ENCODE measurements around the gene SPTBN1. TPM values are rescaled to one million over a fixed set of nuclear protein-coding genes. Genes with fewer than 3 reads are reported as not detected.

Gene SPTBN1
- total RNA-seq, 1 experiment from 2014 or later = 204 TPM

DNA sequence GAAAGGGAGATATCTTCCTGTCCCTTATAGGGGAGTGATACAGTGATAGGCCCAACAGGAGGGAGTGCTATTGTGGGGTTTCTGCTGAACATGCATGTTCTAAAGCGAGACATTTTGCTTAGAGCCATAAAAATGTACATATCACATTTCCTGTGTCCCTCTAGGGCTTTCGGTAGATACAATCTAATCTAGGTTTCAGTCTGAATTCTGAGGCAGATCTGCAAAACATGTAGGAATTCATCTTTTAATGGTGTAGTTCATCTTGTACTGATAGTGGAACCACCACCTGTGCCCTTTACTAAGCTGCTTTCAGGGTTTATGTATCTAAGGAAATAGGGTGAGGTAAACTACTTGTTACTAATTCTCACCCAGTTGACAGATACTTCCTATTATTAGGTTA, 73.8 kb downstream of the SPTBN1 start:
- ChIA-PET CTCF (no interaction called here), POLR2A (no interaction called here)
- Mint-ChIP-seq H3K36me3 (peaks cover 25% of the 10 kb centered on the region), H3K27ac (no peak overlapping the region), H3K4me3 (no peak overlapping the region), H3K27me3 (ENCODE audit: low read depth) (no peaks in the 10 kb centered on the region), H3K9me3 (no peaks in the 10 kb centered on the region; the same call in 1 of the 2 replicates), H3K4me1 (no peaks in the 10 kb centered on the region; the same call in 1 of the 2 replicates)
- no peak for TF ChIP-seq NFYB (CRISPR knock-in tag; conservative IDR thresholded peaks at IDR 0.05; ENCODE audit: low read depth)
- DNase-seq (ENCODE audit: low spot score) (no peak), ATAC-seq (no peak)

DNA sequence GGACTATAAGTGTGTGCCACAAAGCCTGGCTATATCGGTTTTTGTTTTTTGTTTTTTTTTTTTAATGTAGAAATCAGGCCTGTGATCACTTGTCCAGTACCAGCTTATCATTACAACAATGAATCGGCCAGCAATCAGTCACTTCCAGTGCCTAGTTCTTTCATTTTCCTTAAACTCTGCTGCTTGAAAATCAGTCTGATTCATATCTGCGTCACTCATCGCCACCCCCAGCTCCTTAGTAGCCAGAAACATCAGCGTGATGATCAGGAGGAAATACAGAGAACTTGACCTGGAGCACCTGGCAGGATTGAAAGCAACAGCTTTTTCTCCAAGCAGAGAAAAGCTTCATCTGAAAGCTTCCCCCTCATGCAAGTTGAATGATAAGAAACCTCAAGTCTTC, 75.4 kb downstream of the SPTBN1 start:
- no peak for TF ChIP-seq ZNF219 (CRISPR knock-in tag; IDR thresholded peaks at IDR 0.05; ENCODE audit: borderline replicate concordance)
- no peak for TF ChIP-seq CREM (CRISPR knock-in tag; IDR thresholded peaks at IDR 0.05)
- TF ChIP-seq KAT7 (CRISPR knock-in tag; IDR thresholded peaks at IDR 0.05; ENCODE audit: borderline replicate concordance) = no peak
- no peak for TF ChIP-seq JUN (CRISPR knock-in tag; IDR thresholded peaks at IDR 0.05)
- no peak for TF ChIP-seq ATF1 (CRISPR knock-in tag; IDR thresholded peaks at IDR 0.05)
- no peak for TF ChIP-seq SMAD4 (CRISPR knock-in tag; IDR thresholded peaks at IDR 0.05)
- TF ChIP-seq, protein P1, sequence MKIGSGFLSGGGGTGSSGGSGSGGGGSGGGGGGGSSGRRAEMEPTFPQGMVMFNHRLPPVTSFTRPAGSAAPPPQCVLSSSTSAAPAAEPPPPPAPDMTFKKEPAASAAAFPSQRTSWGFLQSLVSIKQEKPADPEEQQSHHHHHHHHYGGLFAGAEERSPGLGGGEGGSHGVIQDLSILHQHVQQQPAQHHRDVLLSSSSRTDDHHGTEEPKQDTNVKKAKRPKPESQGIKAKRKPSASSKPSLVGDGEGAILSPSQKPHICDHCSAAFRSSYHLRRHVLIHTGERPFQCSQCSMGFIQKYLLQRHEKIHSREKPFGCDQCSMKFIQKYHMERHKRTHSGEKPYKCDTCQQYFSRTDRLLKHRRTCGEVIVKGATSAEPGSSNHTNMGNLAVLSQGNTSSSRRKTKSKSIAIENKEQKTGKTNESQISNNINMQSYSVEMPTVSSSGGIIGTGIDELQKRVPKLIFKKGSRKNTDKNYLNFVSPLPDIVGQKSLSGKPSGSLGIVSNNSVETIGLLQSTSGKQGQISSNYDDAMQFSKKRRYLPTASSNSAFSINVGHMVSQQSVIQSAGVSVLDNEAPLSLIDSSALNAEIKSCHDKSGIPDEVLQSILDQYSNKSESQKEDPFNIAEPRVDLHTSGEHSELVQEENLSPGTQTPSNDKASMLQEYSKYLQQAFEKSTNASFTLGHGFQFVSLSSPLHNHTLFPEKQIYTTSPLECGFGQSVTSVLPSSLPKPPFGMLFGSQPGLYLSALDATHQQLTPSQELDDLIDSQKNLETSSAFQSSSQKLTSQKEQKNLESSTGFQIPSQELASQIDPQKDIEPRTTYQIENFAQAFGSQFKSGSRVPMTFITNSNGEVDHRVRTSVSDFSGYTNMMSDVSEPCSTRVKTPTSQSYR (CRISPR knock-in tag; IDR thresholded peaks at IDR 0.05) = no peak
- TF ChIP-seq ZNF232 (CRISPR knock-in tag; IDR thresholded peaks at IDR 0.05) = no peak
- TF ChIP-seq, protein P2, sequence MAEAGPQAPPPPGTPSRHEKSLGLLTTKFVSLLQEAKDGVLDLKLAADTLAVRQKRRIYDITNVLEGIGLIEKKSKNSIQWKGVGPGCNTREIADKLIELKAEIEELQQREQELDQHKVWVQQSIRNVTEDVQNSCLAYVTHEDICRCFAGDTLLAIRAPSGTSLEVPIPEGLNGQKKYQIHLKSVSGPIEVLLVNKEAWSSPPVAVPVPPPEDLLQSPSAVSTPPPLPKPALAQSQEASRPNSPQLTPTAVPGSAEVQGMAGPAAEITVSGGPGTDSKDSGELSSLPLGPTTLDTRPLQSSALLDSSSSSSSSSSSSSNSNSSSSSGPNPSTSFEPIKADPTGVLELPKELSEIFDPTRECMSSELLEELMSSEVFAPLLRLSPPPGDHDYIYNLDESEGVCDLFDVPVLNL (CRISPR knock-in tag; IDR thresholded peaks at IDR 0.05; ENCODE audit: borderline replicate concordance, low read depth) = no peak
- TF ChIP-seq NFYB (CRISPR knock-in tag; conservative IDR thresholded peaks at IDR 0.05; ENCODE audit: low read depth) = no peak
- TF ChIP-seq ELF4 (CRISPR knock-in tag; IDR thresholded peaks at IDR 0.05; ENCODE audit: low read depth) = no peak
- TF ChIP-seq, protein P3, sequence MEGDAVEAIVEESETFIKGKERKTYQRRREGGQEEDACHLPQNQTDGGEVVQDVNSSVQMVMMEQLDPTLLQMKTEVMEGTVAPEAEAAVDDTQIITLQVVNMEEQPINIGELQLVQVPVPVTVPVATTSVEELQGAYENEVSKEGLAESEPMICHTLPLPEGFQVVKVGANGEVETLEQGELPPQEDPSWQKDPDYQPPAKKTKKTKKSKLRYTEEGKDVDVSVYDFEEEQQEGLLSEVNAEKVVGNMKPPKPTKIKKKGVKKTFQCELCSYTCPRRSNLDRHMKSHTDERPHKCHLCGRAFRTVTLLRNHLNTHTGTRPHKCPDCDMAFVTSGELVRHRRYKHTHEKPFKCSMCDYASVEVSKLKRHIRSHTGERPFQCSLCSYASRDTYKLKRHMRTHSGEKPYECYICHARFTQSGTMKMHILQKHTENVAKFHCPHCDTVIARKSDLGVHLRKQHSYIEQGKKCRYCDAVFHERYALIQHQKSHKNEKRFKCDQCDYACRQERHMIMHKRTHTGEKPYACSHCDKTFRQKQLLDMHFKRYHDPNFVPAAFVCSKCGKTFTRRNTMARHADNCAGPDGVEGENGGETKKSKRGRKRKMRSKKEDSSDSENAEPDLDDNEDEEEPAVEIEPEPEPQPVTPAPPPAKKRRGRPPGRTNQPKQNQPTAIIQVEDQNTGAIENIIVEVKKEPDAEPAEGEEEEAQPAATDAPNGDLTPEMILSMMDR (IDR thresholded peaks at IDR 0.05) = no peak
- TF ChIP-seq GABPB1 (CRISPR knock-in tag; IDR thresholded peaks at IDR 0.05) = no peak
- TF ChIP-seq ZNF138 (CRISPR knock-in tag; conservative IDR thresholded peaks at IDR 0.05) = no peak
- TF ChIP-seq TCF7 (CRISPR knock-in tag; IDR thresholded peaks at IDR 0.05; ENCODE audit: low read depth) = no peak
- no peak for TF ChIP-seq ZNF263 (CRISPR knock-in tag; IDR thresholded peaks at IDR 0.05; ENCODE audit: low read depth)
- TF ChIP-seq, protein P4, sequence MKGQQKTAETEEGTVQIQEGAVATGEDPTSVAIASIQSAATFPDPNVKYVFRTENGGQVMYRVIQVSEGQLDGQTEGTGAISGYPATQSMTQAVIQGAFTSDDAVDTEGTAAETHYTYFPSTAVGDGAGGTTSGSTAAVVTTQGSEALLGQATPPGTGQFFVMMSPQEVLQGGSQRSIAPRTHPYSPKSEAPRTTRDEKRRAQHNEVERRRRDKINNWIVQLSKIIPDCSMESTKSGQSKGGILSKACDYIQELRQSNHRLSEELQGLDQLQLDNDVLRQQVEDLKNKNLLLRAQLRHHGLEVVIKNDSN (CRISPR knock-in tag; IDR thresholded peaks at IDR 0.05) = no peak
- no peak for TF ChIP-seq OVOL2 (CRISPR knock-in tag; IDR thresholded peaks at IDR 0.05; ENCODE audit: borderline replicate concordance)
- TF ChIP-seq, protein P5, sequence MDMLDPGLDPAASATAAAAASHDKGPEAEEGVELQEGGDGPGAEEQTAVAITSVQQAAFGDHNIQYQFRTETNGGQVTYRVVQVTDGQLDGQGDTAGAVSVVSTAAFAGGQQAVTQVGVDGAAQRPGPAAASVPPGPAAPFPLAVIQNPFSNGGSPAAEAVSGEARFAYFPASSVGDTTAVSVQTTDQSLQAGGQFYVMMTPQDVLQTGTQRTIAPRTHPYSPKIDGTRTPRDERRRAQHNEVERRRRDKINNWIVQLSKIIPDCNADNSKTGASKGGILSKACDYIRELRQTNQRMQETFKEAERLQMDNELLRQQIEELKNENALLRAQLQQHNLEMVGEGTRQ (CRISPR knock-in tag; IDR thresholded peaks at IDR 0.05) = no peak
- no peak for ATAC-seq
- H3K9me3 Mint-ChIP-seq = no peaks in the 10 kb centered on the region; the same call in 1 of the 2 replicates
- no peak overlapping the region for H3K27ac Mint-ChIP-seq
- H3K36me3 Mint-ChIP-seq = peaks cover 25% of the 10 kb centered on the region
- no peaks in the 10 kb centered on the region; the same call in 1 of the 2 replicates for H3K4me1 Mint-ChIP-seq
- CTCF ChIA-PET = interaction anchor here (0.8 to 1.2 kb wide), 2 partner anchors 9 to 134 kb away, joined by 3 to 4 read pairs; no protein-coding TSS in a partner anchor
- POLR2A ChIA-PET = interaction anchor here (0.5 kb wide), 1 partner anchor 692 kb away, joined by 3 read pairs; no protein-coding TSS in a partner anchor
- H3K27me3 Mint-ChIP-seq (ENCODE audit: low read depth) = no peaks in the 10 kb centered on the region
- no peak overlapping the region for H3K4me3 Mint-ChIP-seq
- no peak for DNase-seq (ENCODE audit: low spot score)

Measured in WTC11 (cell line).